ENCODE measurements around the gene APOL1. TPM values are rescaled to one million over a fixed set of nuclear protein-coding genes. Genes with fewer than 3 reads are reported as not detected.
"Not testable (repeated sequence)": the region's sequence is repeated elsewhere in the genome, so short reads cannot be mapped to it uniquely, and the experiment has no call there.

The APOL1 gene
- total and polyA plus RNA-seq, 2 of the 4 experiments (the other 2 are of a cell fraction): 0.36 to 0.77 TPM

GRCh38 chr22:36289948-36290371 lies 37.0 kb downstream of the APOL1 start:
- in situ Hi-C loops (cut with MboI; ENCODE audit: low sequenced_read_pairs); H3K27me3 ChIP-seq (ENCODE audit: control insufficient read depth, insufficient read depth, low read length); dilution Hi-C loops (cut with HindIII; ENCODE audit: low sequenced_read_pairs, unreplicated experiment); H3K23ac ChIP-seq (ENCODE audit: low read depth, low read length); POLR2A ChIA-PET (ENCODE audit: unreplicated experiment); intact Hi-C loops (cut with micrococcal nuclease); H2BK15ac ChIP-seq (ENCODE audit: low read depth, low read length); H3K4me1 ChIP-seq (ENCODE audit: control insufficient read depth, insufficient read depth, low read length); H3K18ac ChIP-seq (ENCODE audit: low read depth, low read length); H3K4ac ChIP-seq (ENCODE audit: low read depth, low read length); H2AK9ac ChIP-seq (replicated peaks; ENCODE audit: low read depth, low read length, poor library complexity); H2AK5ac ChIP-seq (ENCODE audit: low read depth, low read length); DNase-seq; H3K56ac ChIP-seq (ENCODE audit: extremely low read depth, insufficient read depth, low read length); H2AFZ ChIP-seq (replicated peaks; ENCODE audit: low read length, poor library complexity); H4K8ac ChIP-seq (ENCODE audit: low read depth in 2 of 2, low read length in 2 of 2); H3K9ac ChIP-seq (ENCODE audit: low read depth, low read length); ATAC-seq (ENCODE audit: low read depth); BruUV-seq (replicated peaks); H3K27ac ChIP-seq (ENCODE audit: insufficient read depth, low read length); H2BK20ac ChIP-seq (ENCODE audit: low read depth, low read length); H3K14ac ChIP-seq (replicated peaks; ENCODE audit: low read depth, low read length); CTCF ChIA-PET; H3K4me3 ChIP-seq (ENCODE audit: insufficient read depth, low read depth, low read length); H2BK5ac ChIP-seq (ENCODE audit: low read depth, low read length, poor library complexity, severe bottlenecking); H3K9me3 ChIP-seq (ENCODE audit: control insufficient read depth, insufficient read depth, low read length); H4K5ac ChIP-seq (ENCODE audit: low read depth, low read length); H3K4me2 ChIP-seq (ENCODE audit: low read depth, low read length); H4K91ac ChIP-seq (ENCODE audit: insufficient read depth, low read depth, low read length); H2BK120ac ChIP-seq (ENCODE audit: low read depth, low read length); H3K9me1 ChIP-seq (ENCODE audit: insufficient read depth, low read length): not testable (repeated sequence)
- Histone ChIP-seq H4K20me1 (ENCODE audit: insufficient read depth, low read length) (peaks cover 83% of the 10 kb centered on the region), H3K79me1 (ENCODE audit: low read depth in 1 of 2, low read length in 2 of 2) (peaks cover 48 to 77% of the 10 kb centered on the region in 2 experiments), H3K36me3 (ENCODE audit: control insufficient read depth, insufficient read depth, low read length) (peaks cover 83% of the 10 kb centered on the region)
- no CpG with 5 or more reads among the region's 11 CpGs for WGBS, 2 experiments (ENCODE audit: extremely low coverage in 2 of 2, insufficient read length in 1 of 2)

GRCh38 chr22:36290391-36291075 lies 37.6 kb downstream of the APOL1 start:
- H3K4me1 ChIP-seq (ENCODE audit: control insufficient read depth, insufficient read depth, low read length); H3K56ac ChIP-seq (ENCODE audit: extremely low read depth, insufficient read depth, low read length); H2AK9ac ChIP-seq (replicated peaks; ENCODE audit: low read depth, low read length, poor library complexity); H3K14ac ChIP-seq (replicated peaks; ENCODE audit: low read depth, low read length); H3K4me3 ChIP-seq (ENCODE audit: insufficient read depth, low read depth, low read length); H2BK120ac ChIP-seq (ENCODE audit: low read depth, low read length); H3K4ac ChIP-seq (ENCODE audit: low read depth, low read length); H2BK20ac ChIP-seq (ENCODE audit: low read depth, low read length); H3K18ac ChIP-seq (ENCODE audit: low read depth, low read length); H3K27me3 ChIP-seq (ENCODE audit: control insufficient read depth, insufficient read depth, low read length); BruUV-seq (replicated peaks); intact Hi-C loops (cut with micrococcal nuclease); H4K91ac ChIP-seq (ENCODE audit: insufficient read depth, low read depth, low read length); H4K8ac ChIP-seq (ENCODE audit: low read depth in 2 of 2, low read length in 2 of 2); H3K9ac ChIP-seq (ENCODE audit: low read depth, low read length); CTCF ChIA-PET; H2AK5ac ChIP-seq (ENCODE audit: low read depth, low read length); DNase-seq; in situ Hi-C loops (cut with MboI; ENCODE audit: low sequenced_read_pairs); H3K23ac ChIP-seq (ENCODE audit: low read depth, low read length); H2BK5ac ChIP-seq (ENCODE audit: low read depth, low read length, poor library complexity, severe bottlenecking); H2AFZ ChIP-seq (replicated peaks; ENCODE audit: low read length, poor library complexity); H3K9me3 ChIP-seq (ENCODE audit: control insufficient read depth, insufficient read depth, low read length); POLR2A ChIA-PET (ENCODE audit: unreplicated experiment); ATAC-seq (ENCODE audit: low read depth); dilution Hi-C loops (cut with HindIII; ENCODE audit: low sequenced_read_pairs, unreplicated experiment); H3K9me1 ChIP-seq (ENCODE audit: insufficient read depth, low read length); H3K27ac ChIP-seq (ENCODE audit: insufficient read depth, low read length); H2BK15ac ChIP-seq (ENCODE audit: low read depth, low read length); H3K4me2 ChIP-seq (ENCODE audit: low read depth, low read length); H4K5ac ChIP-seq (ENCODE audit: low read depth, low read length): not testable (repeated sequence)
- peaks cover 82% of the 10 kb centered on the region for H4K20me1 ChIP-seq (ENCODE audit: insufficient read depth, low read length)
- peaks cover 46 to 74% of the 10 kb centered on the region in 2 experiments for H3K79me1 ChIP-seq (ENCODE audit: low read depth in 1 of 2, low read length in 2 of 2)
- peaks cover 83% of the 10 kb centered on the region for H3K36me3 ChIP-seq (ENCODE audit: control insufficient read depth, insufficient read depth, low read length)
- no CpG with 5 or more reads among the region's 40 CpGs for WGBS, 2 experiments (ENCODE audit: extremely low coverage in 2 of 2, insufficient read length in 1 of 2)

Measured in IMR-90 (cell line).